IMR-90 (cell line): ENCODE results near the gene RBM5. TPM values are rescaled to one million over a fixed set of nuclear protein-coding genes. Genes with fewer than 3 reads are reported as not detected.

ENCODE experiments used
- ATAC-seq: fragments of 200-7000 bp; cut with Tn5 transposase; 2 replicates; pipeline ENCODE4 v1.9.1; 2020; ENCODE audit warnings: low read depth, mild to moderate bottlenecking, moderate library complexity
- BruUV-seq: library from RNA; stranded (reverse); fragments of 400-500 nt; replicated peaks from 2 replicates; lab custom pipeline; 2021; lab: Mats Ljungman, UMichigan
- CTCF ChIA-PET: fragments of 300-600 bp; formaldehyde crosslinking; extraction: SDS; loops from one replicate; lab custom pipeline; 2021; ENCODE audit warnings: antibody characterized with exemption; lab: Yijun Ruan, JAX
- POLR2A ChIA-PET: fragments of 300-600 bp; sonication (Branson Sonifier 250); formaldehyde crosslinking; loops from one replicate; lab custom pipeline; 2022; ENCODE audit warnings: antibody characterized with exemption; ENCODE audit not compliant: unreplicated experiment; lab: Charles Lee
- DNase-seq: peaks from one replicate; pipeline ENCODE4 v3.0.0; 2013
- H2AFZ ChIP-seq: replicated peaks from 2 replicates; pipeline ENCODE3; 2013; ENCODE audit warnings: low read length, mild to moderate bottlenecking; ENCODE audit not compliant: poor library complexity
- H2AK5ac ChIP-seq: 2 replicates; pipeline ENCODE4 v1.6.1; 2013; ENCODE audit warnings: low read depth, low read length, inconsistent platforms
- H2AK9ac ChIP-seq: replicated peaks from 2 replicates; pipeline ENCODE3; 2013; ENCODE audit warnings: mild to moderate bottlenecking, low read depth, low read length, moderate library complexity; ENCODE audit not compliant: poor library complexity
- H2BK120ac ChIP-seq: 2 replicates; pipeline ENCODE4 v1.6.1; 2013; ENCODE audit warnings: low read depth, low read length, inconsistent platforms
- H2BK15ac ChIP-seq: 3 replicates; pipeline ENCODE4 v1.6.1; 2013; ENCODE audit warnings: low read depth, low read length, inconsistent platforms
- H2BK20ac ChIP-seq: 2 replicates; pipeline ENCODE4 v1.6.1; 2013; ENCODE audit warnings: low read depth, mild to moderate bottlenecking, inconsistent platforms, low read length, moderate library complexity
- H2BK5ac ChIP-seq: 2 replicates; pipeline ENCODE4 v1.6.1; 2013; ENCODE audit warnings: mild to moderate bottlenecking, low read depth, low read length, inconsistent platforms; ENCODE audit not compliant: poor library complexity, severe bottlenecking
- H3K14ac ChIP-seq: replicated peaks from 2 replicates; pipeline ENCODE4 v1.6.1; 2013; ENCODE audit warnings: low read depth, low read length, inconsistent platforms
- H3K18ac ChIP-seq: 2 replicates; pipeline ENCODE4 v1.6.1; 2013; ENCODE audit warnings: low read depth, low read length, control low read depth
- H3K23ac ChIP-seq: 2 replicates; pipeline ENCODE4 v1.6.1; 2013; ENCODE audit warnings: low read depth, low read length, inconsistent platforms
- H3K27ac ChIP-seq: 2 replicates; pipeline ENCODE4 v1.5.1; 2013; ENCODE audit warnings: mild to moderate bottlenecking, control low read depth, low read length; ENCODE audit not compliant: insufficient read depth
- H3K27me3 ChIP-seq: 2 replicates; pipeline ENCODE4 v1.6.1; 2013; ENCODE audit warnings: low read length; ENCODE audit not compliant: control insufficient read depth, insufficient read depth
- H3K36me3 ChIP-seq: 2 replicates; pipeline ENCODE4 v1.6.1; 2013; ENCODE audit warnings: low read length, mixed read lengths; ENCODE audit not compliant: control insufficient read depth, insufficient read depth
- H3K4ac ChIP-seq: 2 replicates; pipeline ENCODE4 v1.6.1; 2013; ENCODE audit warnings: low read depth, low read length, inconsistent platforms
- H3K4me1 ChIP-seq: 2 replicates; pipeline ENCODE4 v1.6.1; 2013; ENCODE audit warnings: low read length, mixed read lengths; ENCODE audit not compliant: control insufficient read depth, insufficient read depth
- H3K4me2 ChIP-seq: 2 replicates; pipeline ENCODE4 v1.6.1; 2013; ENCODE audit warnings: low read depth, mild to moderate bottlenecking, control low read depth, low read length, moderate library complexity
- H3K4me3 ChIP-seq: 2 replicates; pipeline ENCODE4 v1.5.1; 2013; ENCODE audit warnings: low read depth, mild to moderate bottlenecking, control low read depth, low read length, moderate library complexity; ENCODE audit not compliant: insufficient read depth
- H3K56ac ChIP-seq: 2 replicates; pipeline ENCODE4 v1.6.1; 2013; ENCODE audit warnings: low read length, inconsistent platforms; ENCODE audit not compliant: insufficient read depth; ENCODE audit errors: extremely low read depth
- H3K79me1 ChIP-seq, 2 experiments: 2 replicates each; pipeline ENCODE4 v1.6.1; 2013; ENCODE audit warnings: low read length in 2 of 2, inconsistent platforms in 1 of 2, low read depth in 1 of 2
- H3K9ac ChIP-seq: 2 replicates; pipeline ENCODE4 v1.6.1; 2013; ENCODE audit warnings: low read depth, low read length, control low read depth
- H3K9me1 ChIP-seq: 2 replicates; pipeline ENCODE4 v1.6.1; 2013; ENCODE audit warnings: low read length, inconsistent platforms; ENCODE audit not compliant: insufficient read depth
- H3K9me3 ChIP-seq: 2 replicates; pipeline ENCODE4 v1.6.1; 2013; ENCODE audit warnings: low read length; ENCODE audit not compliant: control insufficient read depth, insufficient read depth
- H4K20me1 ChIP-seq: 2 replicates; pipeline ENCODE4 v1.6.1; 2013; ENCODE audit warnings: low read length, inconsistent platforms; ENCODE audit not compliant: insufficient read depth
- H4K5ac ChIP-seq: 2 replicates; pipeline ENCODE4 v1.6.1; 2013; ENCODE audit warnings: mild to moderate bottlenecking, low read depth, low read length, control low read depth
- H4K8ac ChIP-seq, 2 experiments: 2 replicates each; pipeline ENCODE4 v1.6.1; 2013; ENCODE audit warnings: low read depth in 2 of 2, low read length in 2 of 2, control low read depth in 1 of 2, inconsistent platforms in 1 of 2
- H4K91ac ChIP-seq: 2 replicates; pipeline ENCODE4 v1.6.1; 2013; ENCODE audit warnings: low read depth, low read length, inconsistent platforms; ENCODE audit not compliant: insufficient read depth
- CEBPB ChIP-seq: IDR thresholded peaks from 2 replicates; pipeline ENCODE4 v1.6.1; 2012; ENCODE audit warnings: low read depth, low read length, improper control_type of control experiment
- CHD1 ChIP-seq: IDR thresholded peaks from 2 replicates; pipeline ENCODE4 v1.6.1; 2012; ENCODE audit warnings: low read depth, low read length, improper control_type of control experiment
- ELK1 ChIP-seq: fragments of 150-350 bp; IDR thresholded peaks from 2 replicates; pipeline ENCODE4 v1.6.1; 2016; ENCODE audit warnings: low read depth, mild to moderate bottlenecking, low read length, moderate library complexity, borderline replicate concordance
- FOS ChIP-seq: fragments of 150-350 bp; IDR thresholded peaks from 2 replicates; pipeline ENCODE4 v1.6.1; 2016; ENCODE audit warnings: low read depth, low read length
- MAFK ChIP-seq: IDR thresholded peaks from 2 replicates; pipeline ENCODE4 v1.6.1; 2012; ENCODE audit warnings: low read depth, low read length, improper control_type of control experiment
- MXI1 ChIP-seq: IDR thresholded peaks from 2 replicates; pipeline ENCODE4 v1.6.1; 2012; ENCODE audit warnings: low read depth, mild to moderate bottlenecking, low read length, moderate library complexity, borderline replicate concordance
- NFE2L2 ChIP-seq: fragments of 150-350 bp; IDR thresholded peaks from 2 replicates; pipeline ENCODE4 v1.6.1; 2016; ENCODE audit warnings: low read depth, mild to moderate bottlenecking, low read length
- RAD21 ChIP-seq: IDR thresholded peaks from 2 replicates; pipeline ENCODE4 v1.6.1; 2012; ENCODE audit warnings: low read length, improper control_type of control experiment
- RCOR1 ChIP-seq: IDR thresholded peaks from 2 replicates; pipeline ENCODE4 v1.6.1; 2012; ENCODE audit warnings: mild to moderate bottlenecking, low read length, improper control_type of control experiment; ENCODE audit not compliant: insufficient replicate concordance
- RFX5 ChIP-seq: IDR thresholded peaks from 2 replicates; pipeline ENCODE4 v1.8.0; 2012; ENCODE audit warnings: low read depth, mild to moderate bottlenecking, low read length, moderate library complexity
- SMC3 ChIP-seq: fragments of 150-350 bp; IDR thresholded peaks from 2 replicates; pipeline ENCODE4 v1.6.1; 2016; ENCODE audit warnings: low read depth, mild to moderate bottlenecking, antibody characterized with exemption, low read length, moderate library complexity
- WGBS, 2 experiments: methylation state at CpG; one replicate each; pipeline versions ENCODE4 v1.1.5 to v1.1.7; 2013; ENCODE audit warnings: missing lambda C conversion rate in 2 of 2; ENCODE audit not compliant: insufficient read length in 1 of 2; ENCODE audit errors: extremely low coverage in 2 of 2; 5-methylcytosine and 5-hydroxymethylcytosine counted together
- dilution Hi-C: fragments of 300-500 bp; cut with HindIII; formaldehyde crosslinking; loops from one replicate; pipeline ENCODE4 v1.14.3; 2018; ENCODE audit warnings: low sequenced_read_pairs; ENCODE audit not compliant: unreplicated experiment
- in situ Hi-C: fragments of 300-500 bp; cut with MboI; formaldehyde crosslinking; loops from 3 replicates; pipeline ENCODE4 v1.14.3; 2019; ENCODE audit warnings: low sequenced_read_pairs, inconsistent platforms, mixed read lengths
- intact Hi-C: fragments of 100-400 bp; cut with micrococcal nuclease; formaldehyde crosslinking; loops from 2 replicates; pipeline ENCODE4 v1.10.0; 2022
- polyA plus RNA-seq, 3 experiments: library from polyadenylated mRNA; depleted of rRNA; stranded (reverse); fragments of >200 nt; gene quantifications; 2 replicates each; pipeline ENCODE4 v1.2.3, GENCODE V29; 2012; ENCODE audit warnings: low replicate concordance in 1 of 3
- total RNA-seq: library from RNA; depleted of rRNA; stranded (reverse); fragments of >200 nt; gene quantifications from 2 replicates; pipeline ENCODE4 v1.2.3, GENCODE V29; 2012
- TF ChIP-seq, protein P1 (sequence below): conservative IDR thresholded peaks from 2 replicates; pipeline ENCODE4 v1.5.1; 2012; ENCODE audit warnings: mild to moderate bottlenecking, low read depth, low read length, improper control_type of control experiment

Gene RBM5
- total and polyA plus RNA-seq, 2 of the 4 experiments (the other 2 are of a cell fraction): 121 to 155 TPM

- no peak for TF ChIP-seq MAFK
- TF ChIP-seq RFX5: no peak
- no peak for TF ChIP-seq RCOR1
Observed at GRCh38 chr3:50138266-50139200, 49.8 kb downstream of the RBM5 start (continued).

DNA sequence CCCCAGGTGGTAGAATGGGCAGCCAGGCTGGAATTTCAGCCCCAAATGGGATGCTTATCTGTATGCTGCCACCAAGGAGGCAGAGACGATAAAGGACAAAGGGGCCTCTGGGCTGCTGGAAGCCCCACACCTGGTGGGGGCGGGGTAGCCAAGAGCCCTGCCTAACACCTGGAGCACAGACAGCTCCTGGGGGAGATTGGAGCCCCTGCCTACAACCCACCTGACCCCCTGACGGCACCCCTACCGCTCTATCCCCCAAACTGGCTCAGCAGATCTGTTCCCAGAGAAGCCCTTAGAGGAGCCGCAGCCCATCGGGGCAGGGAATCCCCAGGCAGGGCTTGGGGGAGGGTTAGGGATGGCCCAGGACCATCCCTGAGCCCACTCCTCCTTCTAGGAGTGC is 50.6 kb downstream of the RBM5 start:
- in situ Hi-C loops: no loop called here
- Histone ChIP-seq H3K27me3 (no peaks in the 10 kb centered on the region; the same call in 1 of the 2 replicates), H3K14ac (peak overlapping the region; percentile 44; the same call in 1 of the 2 replicates), H2AK9ac (peak overlapping the region; percentile 52), H4K20me1 (no peaks in the 10 kb centered on the region), H3K4ac (no peak overlapping the region), H4K91ac (no peak overlapping the region), H3K4me1 (peaks cover 11% of the 10 kb centered on the region), H2BK15ac (peak overlapping the region; percentile 74; the same call in 1 of the 3 replicates), H3K4me3 (no peak overlapping the region), H3K9ac (no peak overlapping the region), H4K8ac (peak overlapping the region in 1 of 2 experiments; percentile 93; a peak in 3 of 4 replicates), H3K18ac (no peak overlapping the region), H2AK5ac (peak overlapping the region; percentile 82; the same call in 1 of the 2 replicates), H3K27ac (no peak overlapping the region), H4K5ac (no peak overlapping the region), H2BK20ac (no peak overlapping the region), H3K79me1 (no peaks in the 10 kb centered on the region), H3K9me3 (no peaks in the 10 kb centered on the region), H2BK5ac (no peak overlapping the region), H3K56ac (no peak overlapping the region), H3K23ac (no peak overlapping the region), H3K4me2 (no peak overlapping the region), H3K36me3 (no peaks in the 10 kb centered on the region), H2AFZ (peak overlapping the region; percentile 82), H3K9me1 (peaks cover 11% of the 10 kb centered on the region; the same call in 1 of the 2 replicates), H2BK120ac (no peak overlapping the region)
- BruUV-seq: no TSS peak
- DNase-seq (no peak), ATAC-seq (no peak)
- intact Hi-C loops: no loop called here
- dilution Hi-C loops: no loop called here
- no CpG with 5 or more reads among the region's 6 CpGs for WGBS, 2 experiments
- ChIA-PET CTCF (no interaction called here), POLR2A (no interaction called here)
- TF ChIP-seq RCOR1: no peak
- TF ChIP-seq RAD21: no peak
- TF ChIP-seq MAFK: no peak
- no peak for TF ChIP-seq CHD1
- TF ChIP-seq RFX5: no peak
- TF ChIP-seq NFE2L2: no peak
- no peak for TF ChIP-seq MXI1
- TF ChIP-seq, protein P1, sequence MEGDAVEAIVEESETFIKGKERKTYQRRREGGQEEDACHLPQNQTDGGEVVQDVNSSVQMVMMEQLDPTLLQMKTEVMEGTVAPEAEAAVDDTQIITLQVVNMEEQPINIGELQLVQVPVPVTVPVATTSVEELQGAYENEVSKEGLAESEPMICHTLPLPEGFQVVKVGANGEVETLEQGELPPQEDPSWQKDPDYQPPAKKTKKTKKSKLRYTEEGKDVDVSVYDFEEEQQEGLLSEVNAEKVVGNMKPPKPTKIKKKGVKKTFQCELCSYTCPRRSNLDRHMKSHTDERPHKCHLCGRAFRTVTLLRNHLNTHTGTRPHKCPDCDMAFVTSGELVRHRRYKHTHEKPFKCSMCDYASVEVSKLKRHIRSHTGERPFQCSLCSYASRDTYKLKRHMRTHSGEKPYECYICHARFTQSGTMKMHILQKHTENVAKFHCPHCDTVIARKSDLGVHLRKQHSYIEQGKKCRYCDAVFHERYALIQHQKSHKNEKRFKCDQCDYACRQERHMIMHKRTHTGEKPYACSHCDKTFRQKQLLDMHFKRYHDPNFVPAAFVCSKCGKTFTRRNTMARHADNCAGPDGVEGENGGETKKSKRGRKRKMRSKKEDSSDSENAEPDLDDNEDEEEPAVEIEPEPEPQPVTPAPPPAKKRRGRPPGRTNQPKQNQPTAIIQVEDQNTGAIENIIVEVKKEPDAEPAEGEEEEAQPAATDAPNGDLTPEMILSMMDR: no peak
- TF ChIP-seq SMC3: no peak
- no peak for TF ChIP-seq CEBPB
- TF ChIP-seq FOS: no peak
- no peak for TF ChIP-seq ELK1
